22Rv1 (cell line): ENCODE results near the gene LIPM.

Source experiments
- H3K27ac ChIP-seq: fragments of 450-650 bp; 2 replicates; pipeline ENCODE4 v1.5.1; 2017
- ZFX ChIP-seq: fragments of 450-650 bp; IDR thresholded peaks from 2 replicates; pipeline ENCODE4 v1.6.1; 2017; ENCODE audit warnings: antibody characterized with exemption, borderline replicate concordance
- TF ChIP-seq, protein P1 (sequence below): fragments of 450-650 bp; IDR thresholded peaks from 2 replicates; pipeline ENCODE4 v1.5.1; 2017; ENCODE audit warnings: mild to moderate bottlenecking

LIPM gene

DNA sequence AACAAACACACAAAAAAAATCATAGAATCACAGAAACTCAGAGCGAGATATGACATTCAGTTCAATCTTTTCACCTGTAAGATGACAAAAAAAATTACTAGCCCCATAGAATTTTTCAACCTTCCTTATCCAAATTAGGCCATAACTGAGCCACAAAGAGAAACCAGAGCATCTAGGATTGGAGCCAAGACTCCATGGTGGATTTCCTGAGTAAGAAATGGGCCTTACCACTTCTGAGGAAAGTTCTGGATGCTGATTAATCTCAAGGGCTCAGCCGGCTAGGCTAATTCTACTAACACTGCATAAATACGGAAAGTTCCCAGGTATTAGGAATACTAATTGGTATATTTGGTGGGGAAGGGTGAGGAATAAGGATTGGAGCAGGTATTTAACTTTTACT, 16.8 kb downstream of the LIPM start:
- no peak for TF ChIP-seq ZFX
- TF ChIP-seq, protein P1, sequence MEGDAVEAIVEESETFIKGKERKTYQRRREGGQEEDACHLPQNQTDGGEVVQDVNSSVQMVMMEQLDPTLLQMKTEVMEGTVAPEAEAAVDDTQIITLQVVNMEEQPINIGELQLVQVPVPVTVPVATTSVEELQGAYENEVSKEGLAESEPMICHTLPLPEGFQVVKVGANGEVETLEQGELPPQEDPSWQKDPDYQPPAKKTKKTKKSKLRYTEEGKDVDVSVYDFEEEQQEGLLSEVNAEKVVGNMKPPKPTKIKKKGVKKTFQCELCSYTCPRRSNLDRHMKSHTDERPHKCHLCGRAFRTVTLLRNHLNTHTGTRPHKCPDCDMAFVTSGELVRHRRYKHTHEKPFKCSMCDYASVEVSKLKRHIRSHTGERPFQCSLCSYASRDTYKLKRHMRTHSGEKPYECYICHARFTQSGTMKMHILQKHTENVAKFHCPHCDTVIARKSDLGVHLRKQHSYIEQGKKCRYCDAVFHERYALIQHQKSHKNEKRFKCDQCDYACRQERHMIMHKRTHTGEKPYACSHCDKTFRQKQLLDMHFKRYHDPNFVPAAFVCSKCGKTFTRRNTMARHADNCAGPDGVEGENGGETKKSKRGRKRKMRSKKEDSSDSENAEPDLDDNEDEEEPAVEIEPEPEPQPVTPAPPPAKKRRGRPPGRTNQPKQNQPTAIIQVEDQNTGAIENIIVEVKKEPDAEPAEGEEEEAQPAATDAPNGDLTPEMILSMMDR: no peak

DNA sequence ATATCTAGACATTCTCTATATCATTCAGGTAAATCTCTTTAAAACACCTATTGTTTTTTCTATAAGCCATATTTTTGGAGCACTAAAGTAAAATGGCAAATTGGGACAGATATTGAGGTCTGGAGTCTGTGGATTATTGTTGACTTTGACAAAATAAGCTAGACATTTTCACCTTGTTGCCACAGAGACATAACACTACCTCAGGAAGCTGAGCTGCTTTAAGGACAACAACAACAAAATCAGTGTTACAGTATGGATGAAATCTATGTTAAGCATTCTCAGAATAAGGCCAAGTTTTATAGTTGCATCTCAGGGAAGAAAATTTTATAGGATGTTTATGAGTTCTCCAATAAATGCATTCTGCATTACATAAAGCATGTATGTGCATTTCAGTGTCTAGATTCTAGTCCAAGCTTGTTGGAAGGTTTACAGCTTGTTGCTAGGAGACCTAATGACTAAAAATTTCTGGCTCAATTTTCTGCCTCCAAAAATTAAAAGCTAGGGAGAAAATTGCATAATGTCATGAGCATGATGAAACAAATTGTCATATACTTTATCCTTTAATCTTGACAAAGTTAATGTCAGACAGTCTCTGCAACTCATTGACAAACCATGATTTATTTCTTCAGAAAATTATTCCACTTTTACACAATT, 18.3 kb downstream of the LIPM start:
- no peak for TF ChIP-seq ZFX
- TF ChIP-seq, protein P1: no peak
- no peak overlapping the region for H3K27ac ChIP-seq

More for the DNA sequence above, 16.8 kb downstream of the LIPM start:
- H3K27ac ChIP-seq: no peak overlapping the region

DNA sequence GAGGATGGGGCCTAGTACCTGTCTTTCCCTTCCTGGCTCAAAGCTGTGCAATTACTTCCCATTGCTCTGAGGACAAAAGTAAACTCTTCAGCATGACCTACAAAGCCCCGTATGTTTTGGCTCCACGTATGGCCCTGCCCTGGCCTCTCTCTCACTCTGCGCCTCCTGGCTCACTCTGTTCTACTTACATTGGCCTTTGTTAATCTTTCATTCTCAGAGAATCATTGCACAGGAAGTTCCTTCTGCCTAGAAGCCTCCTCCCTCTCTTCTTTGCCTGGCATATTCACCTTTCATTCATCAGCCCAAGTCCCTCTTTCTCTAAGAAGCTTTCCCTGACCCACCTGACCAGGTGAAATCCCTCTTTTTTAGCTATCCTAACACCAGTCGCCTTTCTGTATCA, 23.9 kb downstream of the LIPM start:
- no peak for TF ChIP-seq ZFX
- TF ChIP-seq, protein P1: no peak
- H3K27ac ChIP-seq: no peak overlapping the region

DNA sequence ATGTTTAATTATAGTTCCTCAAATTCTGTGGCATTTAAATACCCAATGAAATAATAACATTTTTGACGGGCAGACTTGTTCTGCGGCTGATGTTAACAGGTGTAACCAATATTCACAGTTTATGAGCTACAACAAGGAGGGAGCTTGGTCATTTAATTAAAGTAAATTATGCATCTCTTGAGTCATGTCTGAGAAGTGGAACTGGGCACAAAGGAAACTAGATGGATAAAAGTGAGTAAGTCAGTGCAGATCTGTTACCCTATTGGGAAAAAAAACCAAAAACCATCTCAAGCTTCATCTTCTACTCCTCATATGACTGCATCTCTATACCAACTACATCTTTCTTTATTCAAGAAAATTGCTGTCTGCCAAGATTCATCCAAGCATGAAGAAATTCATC, 25.1 kb downstream of the LIPM start:
- TF ChIP-seq ZFX: no peak
- TF ChIP-seq, protein P1: no peak
- H3K27ac ChIP-seq: no peak overlapping the region

DNA sequence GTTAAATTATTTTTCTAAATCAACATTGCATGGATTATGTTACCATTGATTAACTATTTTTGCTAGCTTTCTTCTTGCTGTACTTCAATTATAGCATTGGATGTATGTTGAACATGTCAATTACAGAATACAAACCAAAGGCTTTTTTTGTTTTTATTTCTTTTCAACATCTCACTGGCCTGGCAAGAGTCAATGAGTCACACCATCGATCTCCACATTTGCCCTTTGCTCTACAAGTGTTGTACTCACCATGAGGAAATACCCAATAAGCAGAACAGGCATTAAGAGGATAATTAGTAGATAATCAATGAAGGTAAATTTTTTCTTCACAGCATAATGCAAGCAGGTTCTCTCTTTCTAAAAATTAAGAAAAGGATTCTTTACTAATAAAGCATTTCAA, 25.8 kb downstream of the LIPM start:
- TF ChIP-seq, protein P1: no peak
- TF ChIP-seq ZFX: no peak
- no peak overlapping the region for H3K27ac ChIP-seq

DNA sequence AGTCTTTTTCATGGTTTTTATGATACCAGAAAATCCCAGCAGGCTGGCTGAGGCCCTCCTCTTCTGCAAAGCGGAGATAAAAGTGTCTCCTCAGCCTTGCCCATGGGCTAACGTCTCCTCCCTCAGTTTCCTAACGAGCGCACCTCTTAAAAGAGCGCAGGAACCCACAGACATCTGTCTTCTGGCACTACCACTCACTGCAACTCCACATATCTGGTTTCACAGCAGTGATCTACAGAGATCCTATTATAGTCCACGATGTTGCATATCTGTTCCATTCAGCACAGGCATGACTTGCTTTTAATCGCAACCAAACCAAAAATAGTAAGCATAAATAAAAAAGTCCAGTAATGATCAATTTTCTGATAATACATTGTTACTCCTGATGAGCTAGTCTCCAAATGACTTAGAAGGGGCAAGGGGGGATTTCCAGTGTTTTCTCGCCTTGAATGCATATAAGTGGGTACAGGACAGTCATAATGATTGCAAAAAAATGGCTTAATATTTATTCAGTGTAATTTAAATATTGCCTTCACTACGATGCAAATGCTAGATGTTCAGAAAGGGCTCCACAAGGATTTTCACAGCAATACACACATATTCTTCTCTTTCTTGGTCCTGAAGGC, 28.2 kb downstream of the LIPM start:
- no peak for TF ChIP-seq ZFX
- TF ChIP-seq, protein P1: no peak
- no peak overlapping the region for H3K27ac ChIP-seq

DNA sequence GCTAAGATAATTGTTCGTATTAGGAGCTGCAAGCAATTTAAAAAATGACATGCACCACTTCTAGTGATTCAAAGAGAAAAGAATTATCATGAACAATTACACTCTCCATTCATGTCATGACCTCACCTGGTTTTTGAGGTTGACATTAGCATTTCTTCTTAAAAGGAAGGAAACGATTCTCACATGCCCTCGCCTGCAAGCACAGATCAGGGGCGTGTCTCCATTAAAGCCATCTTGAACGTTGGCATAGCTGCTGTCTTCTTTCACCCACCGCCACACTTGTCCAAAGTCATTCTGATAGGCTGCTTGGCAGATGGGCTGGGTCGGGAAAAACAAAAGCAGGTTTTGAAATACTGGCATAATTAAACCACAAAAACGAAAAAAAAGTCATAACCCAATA, 29.2 kb downstream of the LIPM start:
- no peak overlapping the region for H3K27ac ChIP-seq
- no peak for TF ChIP-seq ZFX
- TF ChIP-seq, protein P1: no peak
